Breast epithelium (tissue), 3 donors: ENCODE data around the gene ZNF425.

Experiments used
- POLR2A ChIP-seq: fragments of 450-650 bp; IDR thresholded peaks from one replicate; pipeline ENCODE4 v1.6.1; 2016; ENCODE audit warnings: antibody characterized with exemption, mild to moderate bottlenecking, moderate library complexity
- TF ChIP-seq, protein P1 (sequence below), 3 donors: fragments of 450-650 bp; IDR thresholded peaks; one replicate each; pipeline ENCODE4 v1.5.1; 2016 to 2017; ENCODE audit warnings: antibody characterized with exemption in 3 of 3, mild to moderate bottlenecking in 3 of 3, moderate library complexity in 3 of 3

- no peak for TF ChIP-seq POLR2A
- TF ChIP-seq, protein P1, sequence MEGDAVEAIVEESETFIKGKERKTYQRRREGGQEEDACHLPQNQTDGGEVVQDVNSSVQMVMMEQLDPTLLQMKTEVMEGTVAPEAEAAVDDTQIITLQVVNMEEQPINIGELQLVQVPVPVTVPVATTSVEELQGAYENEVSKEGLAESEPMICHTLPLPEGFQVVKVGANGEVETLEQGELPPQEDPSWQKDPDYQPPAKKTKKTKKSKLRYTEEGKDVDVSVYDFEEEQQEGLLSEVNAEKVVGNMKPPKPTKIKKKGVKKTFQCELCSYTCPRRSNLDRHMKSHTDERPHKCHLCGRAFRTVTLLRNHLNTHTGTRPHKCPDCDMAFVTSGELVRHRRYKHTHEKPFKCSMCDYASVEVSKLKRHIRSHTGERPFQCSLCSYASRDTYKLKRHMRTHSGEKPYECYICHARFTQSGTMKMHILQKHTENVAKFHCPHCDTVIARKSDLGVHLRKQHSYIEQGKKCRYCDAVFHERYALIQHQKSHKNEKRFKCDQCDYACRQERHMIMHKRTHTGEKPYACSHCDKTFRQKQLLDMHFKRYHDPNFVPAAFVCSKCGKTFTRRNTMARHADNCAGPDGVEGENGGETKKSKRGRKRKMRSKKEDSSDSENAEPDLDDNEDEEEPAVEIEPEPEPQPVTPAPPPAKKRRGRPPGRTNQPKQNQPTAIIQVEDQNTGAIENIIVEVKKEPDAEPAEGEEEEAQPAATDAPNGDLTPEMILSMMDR (IDR thresholded peaks at IDR 0.05) = no peak
These were observed 24.9 kb upstream of the ZNF425 start for GRCh38 chr7:149150981-149151380.
